Measurements from ENCODE around the gene CBX6.
A peak's percentile ranks its signal among the peaks of the same experiment; 100 is the strongest.
"Not testable (repeated sequence)": the region's sequence is repeated elsewhere in the genome, so short reads cannot be mapped to it uniquely, and the experiment has no call there.

The CBX6 gene

GRCh38 chr22:38872172-38872830 lies at the start of gene CBX6:
Gene CBX6, minus strand, starts transcription at chr22:38872216. Its CDS starts 26 bp downstream, at chr22:38872190.
- peak; percentile 94 for DNase-seq

- DNase-seq = no peak
Measured at GRCh38 chr22:38921806-38922205, 49.8 kb upstream of the CBX6 start.

- DNase-seq = no peak
Measured at GRCh38 chr22:38921120-38921519, 49.1 kb upstream of the CBX6 start.

- DNase-seq = no peak
Measured at GRCh38 chr22:38919631-38920190, 47.7 kb upstream of the CBX6 start.

- DNase-seq = no peak
Measured at GRCh38 chr22:38911434-38911833, 39.4 kb upstream of the CBX6 start.

- DNase-seq = no peak
Measured at GRCh38 chr22:38907767-38908166, 35.8 kb upstream of the CBX6 start.

GRCh38 chr22:38906052-38906451 lies 34.0 kb upstream of the CBX6 start:
- DNase-seq = no peak

- not testable (repeated sequence) for DNase-seq
Measured at GRCh38 chr22:38904052-38904617, 32.1 kb upstream of the CBX6 start.

- DNase-seq = no peak
Measured at GRCh38 chr22:38901111-38901641, 29.2 kb upstream of the CBX6 start.

- DNase-seq = no peak
Measured at GRCh38 chr22:38900677-38901076, 28.7 kb upstream of the CBX6 start.

GRCh38 chr22:38891256-38891655 lies 19.2 kb upstream of the CBX6 start:
- DNase-seq = no peak

GRCh38 chr22:38890377-38890776 lies 18.4 kb upstream of the CBX6 start:
- no peak for DNase-seq

- DNase-seq = no peak
Measured at GRCh38 chr22:38886333-38886732, 14.3 kb upstream of the CBX6 start.

GRCh38 chr22:38882972-38883622 lies 11.1 kb upstream of the CBX6 start:
- no peak for DNase-seq

- no peak for DNase-seq
Measured at GRCh38 chr22:38881997-38882879, 10.2 kb upstream of the CBX6 start.

GRCh38 chr22:38881464-38881871 lies 9.5 kb upstream of the CBX6 start:
- DNase-seq = no peak

- no peak for DNase-seq
Measured at GRCh38 chr22:38879961-38880360, 7.9 kb upstream of the CBX6 start.

GRCh38 chr22:38879108-38879729 lies 7.2 kb upstream of the CBX6 start:
- DNase-seq = no peak

GRCh38 chr22:38878001-38878400 lies 6.0 kb upstream of the CBX6 start:
- DNase-seq = no peak

- no peak for DNase-seq
Measured at GRCh38 chr22:38874529-38875222, 2.7 kb upstream of the CBX6 start.
